Sigmoid colon (tissue), 7 donors: ENCODE data around the gene PDGFRB. TPM values are rescaled to one million over a fixed set of nuclear protein-coding genes. Genes with fewer than 3 reads are reported as not detected.

ENCODE experiments used
- DNase-seq: peaks from one replicate; pipeline ENCODE4 v3.0.0-alpha.2; 2019
- H3K27ac ChIP-seq, 4 donors: fragments of 200-600 bp; sonication (generic); one replicate each; pipeline ENCODE4 v1.5.1; 2016 to 2019; ENCODE audit warnings: mild to moderate bottlenecking in 1 of 4
- H3K27me3 ChIP-seq, 3 donors: fragments of 200-600 bp; sonication (generic); one replicate each; pipeline ENCODE4 v1.5.1; 2019; ENCODE audit warnings: mild to moderate bottlenecking in 1 of 3
- H3K36me3 ChIP-seq, 4 donors: fragments of 200-600 bp; sonication (generic); one replicate each; pipeline ENCODE4 v1.5.1; 2016 to 2019
- H3K4me1 ChIP-seq, 4 donors: fragments of 200-600 bp; sonication (generic); one replicate each; pipeline ENCODE4 v1.5.1; 2017 to 2019
- H3K4me3 ChIP-seq, 4 donors: fragments of 200-600 bp; sonication (generic); one replicate each; pipeline ENCODE4 v1.5.1; 2017 to 2019; ENCODE audit warnings: mild to moderate bottlenecking in 2 of 4, moderate library complexity in 1 of 4
- H3K9me3 ChIP-seq, 4 donors: fragments of 200-600 bp in 3 of 4; sonication (generic) in 3 of 4; one replicate each; pipeline versions ENCODE4 v1.5.1 to v1.6.1; 2013 to 2019
- CTCF ChIP-seq, 4 experiments: fragments of 450-650 bp in 3 of 4; fragments of 200-600 bp in 1 of 4; IDR thresholded peaks; one replicate each; pipeline ENCODE4 v1.5.1; 2016 to 2019; ENCODE audit warnings: antibody characterized with exemption in 4 of 4, mild to moderate bottlenecking in 3 of 4, moderate library complexity in 2 of 4
- EP300 ChIP-seq, 4 donors: sonication (generic); formaldehyde crosslinking; IDR thresholded peaks; one replicate each; pipeline ENCODE4 v1.6.1; 2017; ENCODE audit warnings: antibody characterized with exemption in 4 of 4
- POLR2A ChIP-seq, 2 donors: fragments of 450-650 bp; IDR thresholded peaks; one replicate each; pipeline ENCODE4 v1.6.1; 2016; ENCODE audit warnings: antibody characterized with exemption in 2 of 2, mild to moderate bottlenecking in 2 of 2, moderate library complexity in 2 of 2
- POLR2AphosphoS5 ChIP-seq, 4 donors: sonication (generic); formaldehyde crosslinking; IDR thresholded peaks; one replicate each; pipeline ENCODE4 v1.6.1; 2017; ENCODE audit warnings: antibody characterized with exemption in 4 of 4
- WGBS, 2 donors: extraction: QIAGEN DNeasy Blood & Tissue Kit; methylation state at CpG; one replicate each; pipeline ENCODE4 v1.1.7; 2013; 5-methylcytosine and 5-hydroxymethylcytosine counted together
- intact Hi-C: fragments of 100-400 bp; cut with DNase I; formaldehyde crosslinking; loops from one replicate; pipeline ENCODE4 v1.15.1; 2023
- polyA plus RNA-seq, 3 donors: library from polyadenylated mRNA; stranded (reverse); fragments of 200-250 nt; gene quantifications; one replicate each; pipeline ENCODE4 v1.2.3, GENCODE V29; 2013
- total RNA-seq, 4 donors: library from RNA; depleted of rRNA; stranded (reverse); fragments of >200 nt; gene quantifications; one replicate each; pipeline ENCODE4 v1.1.0, GENCODE V29; 2016
- donor health status: healthy with polysubstance abuse.
- donor health status: Bipolar disorder and iron deficiency.
- donor health status: healthy.

The PDGFRB gene
- total and polyA plus RNA-seq, 7 donors, result 3.9 to 104 (median 54.9) TPM

GRCh38 chr5:150173161-150173560 lies 17.5 kb upstream of the PDGFRB start:
- DNase-seq, result no peak
- TF ChIP-seq CTCF (IDR thresholded peaks at IDR 0.05) (no peak), POLR2A (IDR thresholded peaks at IDR 0.05) (no peak), EP300 (IDR thresholded peaks at IDR 0.05) (no peak), POLR2AphosphoS5 (IDR thresholded peaks at IDR 0.05) (no peak)
- H3K27me3 ChIP-seq, result peaks cover 0 to 13% (median 1%) of the 10 kb centered on the region in 3 donors
- no peaks in the 10 kb centered on the region for H3K4me1 ChIP-seq
- intact Hi-C loops, result no loop called here
- H3K27ac ChIP-seq, result no peak overlapping the region
- no peaks in the 10 kb centered on the region for H3K36me3 ChIP-seq
- WGBS, 2 donors, result 27 to 75% methylated on average over 3 of the region's 3 CpGs
- H3K9me3 ChIP-seq, result no peaks in the 10 kb centered on the region
- no peak overlapping the region for H3K4me3 ChIP-seq

GRCh38 chr5:150172556-150172955 lies 16.9 kb upstream of the PDGFRB start:
- Histone ChIP-seq H3K4me3 (no peak overlapping the region), H3K4me1 (no peaks in the 10 kb centered on the region), H3K36me3 (no peaks in the 10 kb centered on the region), H3K9me3 (no peaks in the 10 kb centered on the region), H3K27me3 (peaks cover 0 to 20% (median 5%) of the 10 kb centered on the region in 3 donors), H3K27ac (no peak overlapping the region)
- DNase-seq, result no peak
- intact Hi-C loops, result no loop called here
- WGBS, 2 donors, result 64 to 88% methylated on average over 4 of the region's 4 CpGs
- TF ChIP-seq POLR2A (IDR thresholded peaks at IDR 0.05) (no peak), POLR2AphosphoS5 (IDR thresholded peaks at IDR 0.05) (no peak), EP300 (IDR thresholded peaks at IDR 0.05) (no peak), CTCF (IDR thresholded peaks at IDR 0.05) (no peak)

GRCh38 chr5:150172145-150172544 lies 16.5 kb upstream of the PDGFRB start:
- H3K4me1 ChIP-seq, result no peaks in the 10 kb centered on the region
- no peaks in the 10 kb centered on the region for H3K9me3 ChIP-seq
- no peak for DNase-seq
- H3K27ac ChIP-seq, result no peak overlapping the region
- no peaks in the 10 kb centered on the region for H3K36me3 ChIP-seq
- intact Hi-C loops, result no loop called here
- peaks cover 2 to 24% (median 5%) of the 10 kb centered on the region in 3 donors for H3K27me3 ChIP-seq
- WGBS, 2 donors, result 8 to 68% methylated on average over 1 of the region's 1 CpG
- H3K4me3 ChIP-seq, result no peak overlapping the region
- TF ChIP-seq POLR2AphosphoS5 (IDR thresholded peaks at IDR 0.05) (no peak), CTCF (IDR thresholded peaks at IDR 0.05) (no peak), POLR2A (IDR thresholded peaks at IDR 0.05) (no peak), EP300 (IDR thresholded peaks at IDR 0.05) (no peak)

- TF ChIP-seq POLR2A (IDR thresholded peaks at IDR 0.05), result no peak
- no peak for TF ChIP-seq POLR2AphosphoS5 (IDR thresholded peaks at IDR 0.05)
- no peak for TF ChIP-seq EP300 (IDR thresholded peaks at IDR 0.05)
- no peak for TF ChIP-seq CTCF (IDR thresholded peaks at IDR 0.05)
- Histone ChIP-seq H3K36me3 (no peaks in the 10 kb centered on the region), H3K4me1 (peaks cover 0 to under 1% (median 0%) of the 10 kb centered on the region in 4 donors), H3K4me3 (no peak overlapping the region), H3K27me3 (peaks cover 7 to 34% (median 9%) of the 10 kb centered on the region in 3 donors), H3K27ac (no peak overlapping the region), H3K9me3 (no peaks in the 10 kb centered on the region)
- intact Hi-C loops, result loop anchor here (10.0 kb wide), 1 partner anchor 186 kb away; the partner anchor contains the start of gene TCOF1
- WGBS, 2 donors, result 12 to 34% methylated on average over 3 of the region's 3 CpGs
- no peak for DNase-seq
Observed at GRCh38 chr5:150168864-150169263, 13.2 kb upstream of the PDGFRB start.

- Histone ChIP-seq H3K27ac (no peak overlapping the region), H3K4me1 (peaks cover 0 to 7% (median 0%) of the 10 kb centered on the region in 4 donors), H3K27me3 (peaks cover 7 to 34% (median 9%) of the 10 kb centered on the region in 3 donors), H3K4me3 (no peak overlapping the region), H3K9me3 (no peaks in the 10 kb centered on the region), H3K36me3 (no peaks in the 10 kb centered on the region)
- intact Hi-C loops, result loop anchor here (10.0 kb wide), 1 partner anchor 187 kb away; the partner anchor contains the start of gene TCOF1
- DNase-seq, result no peak
- TF ChIP-seq EP300 (IDR thresholded peaks at IDR 0.05) (no peak), POLR2A (IDR thresholded peaks at IDR 0.05) (no peak), CTCF (IDR thresholded peaks at IDR 0.05) (peak in 1 of 4 experiments; percentile 28), POLR2AphosphoS5 (IDR thresholded peaks at IDR 0.05) (no peak)
- 11 to 68% methylated on average over 14 of the region's 14 CpGs for WGBS, 2 donors
Observed at GRCh38 chr5:150167908-150168307, 12.3 kb upstream of the PDGFRB start.
